Neural progenitor cell (in vitro differentiated cells): Measurements from ENCODE around the gene NKX1-2. TPM values are rescaled to one million over a fixed set of nuclear protein-coding genes. Genes with fewer than 3 reads are reported as not detected.

Experiments
- DNase-seq: peaks from one replicate; pipeline ENCODE4 v3.0.0-alpha.2; 2016; ENCODE audit warnings: low spot score
- H2AFZ ChIP-seq: fragments of 200-600 bp; sonication (generic); replicated peaks from 2 replicates; pipeline ENCODE4 v1.6.1; 2016; ENCODE audit warnings: antibody characterized with exemption
- H3F3A ChIP-seq: fragments of 200-600 bp; sonication (generic); 2 replicates; pipeline ENCODE4 v1.6.1; 2016; ENCODE audit warnings: antibody characterized with exemption, low read depth
- H3K27ac ChIP-seq: fragments of 200-600 bp; sonication (generic); 2 replicates; pipeline ENCODE4 v1.5.1; 2016; ENCODE audit warnings: mild to moderate bottlenecking
- H3K27me3 ChIP-seq: fragments of 200-600 bp; sonication (generic); 2 replicates; pipeline ENCODE4 v1.6.1; 2016; ENCODE audit warnings: mild to moderate bottlenecking, moderate library complexity
- H3K36me3 ChIP-seq: fragments of 200-600 bp; sonication (generic); 2 replicates; pipeline ENCODE4 v1.5.1; 2016
- H3K4me1 ChIP-seq: fragments of 200-600 bp; sonication (generic); 2 replicates; pipeline ENCODE4 v1.6.1; 2016; ENCODE audit warnings: mixed run types
- H3K4me2 ChIP-seq: fragments of 200-600 bp; sonication (generic); 2 replicates; pipeline ENCODE4 v1.6.1; 2016
- H3K4me3 ChIP-seq: fragments of 200-600 bp; sonication (generic); 2 replicates; pipeline ENCODE4 v1.5.1; 2016
- H3K79me2 ChIP-seq: fragments of 200-600 bp; sonication (generic); 2 replicates; pipeline ENCODE4 v1.6.1; 2016; ENCODE audit warnings: low read depth
- H3K9ac ChIP-seq: fragments of 200-600 bp; sonication (generic); 2 replicates; pipeline ENCODE4 v1.6.1; 2016
- H3K9me3 ChIP-seq: fragments of 200-600 bp; sonication (generic); 2 replicates; pipeline ENCODE4 v1.5.1; 2016; ENCODE audit warnings: low read depth
- H4K20me1 ChIP-seq: fragments of 200-600 bp; sonication (generic); 2 replicates; pipeline ENCODE4 v1.6.1; 2016; ENCODE audit warnings: low read depth
- H3K27ac Mint-ChIP-seq: 3 replicates; pipeline ENCODE4 v1.8.0; 2021; ENCODE audit warnings: mixed read lengths
- H3K27me3 Mint-ChIP-seq: 2 replicates; pipeline ENCODE4 v1.8.0; 2022; ENCODE audit warnings: low read depth, mild to moderate bottlenecking, inconsistent platforms, moderate library complexity, mixed read lengths; ENCODE audit not compliant: insufficient read depth
- H3K36me3 Mint-ChIP-seq: 3 replicates; pipeline ENCODE4 v1.8.0; 2021; ENCODE audit warnings: mixed read lengths
- H3K4me1 Mint-ChIP-seq: 3 replicates; pipeline ENCODE4 v1.8.0; 2021; ENCODE audit warnings: mixed read lengths
- H3K4me3 Mint-ChIP-seq: 3 replicates; pipeline ENCODE4 v1.8.0; 2021; ENCODE audit warnings: mild to moderate bottlenecking, moderate library complexity, mixed read lengths
- H3K9me3 Mint-ChIP-seq: 3 replicates; pipeline ENCODE4 v1.8.0; 2020; ENCODE audit warnings: mixed read lengths
- EZH2 ChIP-seq: fragments of 200-600 bp; sonication (generic); IDR thresholded peaks from 2 replicates; pipeline ENCODE4 v1.6.1; 2017; ENCODE audit warnings: antibody characterized with exemption, mild to moderate bottlenecking, moderate library complexity
- EZH2phosphoT487 ChIP-seq: fragments of 200-600 bp; sonication (generic); IDR thresholded peaks from 2 replicates; pipeline ENCODE4 v1.6.1; 2017; ENCODE audit warnings: antibody characterized with exemption
- total RNA-seq: library from RNA; depleted of rRNA; stranded (reverse); fragments of >200 nt; gene quantifications from 2 replicates; pipeline ENCODE4 v1.2.3, GENCODE V29; 2015; ENCODE audit warnings: low replicate concordance
- TF ChIP-seq, protein P1 (sequence below): fragments of 200-600 bp; sonication (generic); IDR thresholded peaks from 2 replicates; pipeline ENCODE4 v1.5.1; 2017; ENCODE audit warnings: antibody characterized with exemption, mild to moderate bottlenecking

Gene NKX1-2
- total RNA-seq, 1 donor from 2014 or later, result not detected

DNA sequence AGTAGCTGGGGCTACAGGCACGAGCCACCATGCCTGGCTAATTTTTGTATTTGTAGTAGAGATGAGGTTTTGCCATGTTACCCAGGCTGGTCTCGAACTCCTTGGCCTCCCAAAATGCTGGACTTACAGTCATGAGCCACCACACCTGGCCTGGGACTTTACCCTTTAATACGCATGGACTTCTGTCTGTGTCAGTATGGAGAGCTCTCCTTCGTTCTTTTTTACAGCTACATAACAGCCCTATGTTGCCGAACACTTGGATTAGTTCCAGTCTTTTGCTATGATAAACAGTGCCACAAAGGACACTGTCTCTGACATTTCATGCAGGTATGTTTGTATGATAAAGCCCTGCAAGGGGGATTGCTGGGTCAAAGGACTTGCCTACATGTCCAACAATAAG, 20.3 kb downstream of the NKX1-2 start:
- H3K4me2 ChIP-seq, result no peak overlapping the region
- no peaks in the 10 kb centered on the region for H3K79me2 ChIP-seq
- no peak overlapping the region for H3K4me3 ChIP-seq
- Mint-ChIP-seq H3K27me3 (no peaks in the 10 kb centered on the region), H3K36me3 (no peaks in the 10 kb centered on the region), H3K4me1 (no peaks in the 10 kb centered on the region), H3K27ac (no peak overlapping the region), H3K4me3 (no peak overlapping the region), H3K9me3 (no peaks in the 10 kb centered on the region)
- H3K9me3 ChIP-seq, result no peaks in the 10 kb centered on the region
- no peaks in the 10 kb centered on the region for H3K4me1 ChIP-seq
- TF ChIP-seq, protein P1, sequence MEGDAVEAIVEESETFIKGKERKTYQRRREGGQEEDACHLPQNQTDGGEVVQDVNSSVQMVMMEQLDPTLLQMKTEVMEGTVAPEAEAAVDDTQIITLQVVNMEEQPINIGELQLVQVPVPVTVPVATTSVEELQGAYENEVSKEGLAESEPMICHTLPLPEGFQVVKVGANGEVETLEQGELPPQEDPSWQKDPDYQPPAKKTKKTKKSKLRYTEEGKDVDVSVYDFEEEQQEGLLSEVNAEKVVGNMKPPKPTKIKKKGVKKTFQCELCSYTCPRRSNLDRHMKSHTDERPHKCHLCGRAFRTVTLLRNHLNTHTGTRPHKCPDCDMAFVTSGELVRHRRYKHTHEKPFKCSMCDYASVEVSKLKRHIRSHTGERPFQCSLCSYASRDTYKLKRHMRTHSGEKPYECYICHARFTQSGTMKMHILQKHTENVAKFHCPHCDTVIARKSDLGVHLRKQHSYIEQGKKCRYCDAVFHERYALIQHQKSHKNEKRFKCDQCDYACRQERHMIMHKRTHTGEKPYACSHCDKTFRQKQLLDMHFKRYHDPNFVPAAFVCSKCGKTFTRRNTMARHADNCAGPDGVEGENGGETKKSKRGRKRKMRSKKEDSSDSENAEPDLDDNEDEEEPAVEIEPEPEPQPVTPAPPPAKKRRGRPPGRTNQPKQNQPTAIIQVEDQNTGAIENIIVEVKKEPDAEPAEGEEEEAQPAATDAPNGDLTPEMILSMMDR, result no peak
- TF ChIP-seq EZH2phosphoT487, result no peak
- no peak for TF ChIP-seq EZH2
- DNase-seq, result no peak
- no peaks in the 10 kb centered on the region for H4K20me1 ChIP-seq
- no peaks in the 10 kb centered on the region for H3F3A ChIP-seq
- H3K36me3 ChIP-seq, result no peaks in the 10 kb centered on the region
- H3K27ac ChIP-seq, result no peak overlapping the region
- H3K9ac ChIP-seq, result no peak overlapping the region
- no peak overlapping the region for H2AFZ ChIP-seq
- no peaks in the 10 kb centered on the region for H3K27me3 ChIP-seq

DNA sequence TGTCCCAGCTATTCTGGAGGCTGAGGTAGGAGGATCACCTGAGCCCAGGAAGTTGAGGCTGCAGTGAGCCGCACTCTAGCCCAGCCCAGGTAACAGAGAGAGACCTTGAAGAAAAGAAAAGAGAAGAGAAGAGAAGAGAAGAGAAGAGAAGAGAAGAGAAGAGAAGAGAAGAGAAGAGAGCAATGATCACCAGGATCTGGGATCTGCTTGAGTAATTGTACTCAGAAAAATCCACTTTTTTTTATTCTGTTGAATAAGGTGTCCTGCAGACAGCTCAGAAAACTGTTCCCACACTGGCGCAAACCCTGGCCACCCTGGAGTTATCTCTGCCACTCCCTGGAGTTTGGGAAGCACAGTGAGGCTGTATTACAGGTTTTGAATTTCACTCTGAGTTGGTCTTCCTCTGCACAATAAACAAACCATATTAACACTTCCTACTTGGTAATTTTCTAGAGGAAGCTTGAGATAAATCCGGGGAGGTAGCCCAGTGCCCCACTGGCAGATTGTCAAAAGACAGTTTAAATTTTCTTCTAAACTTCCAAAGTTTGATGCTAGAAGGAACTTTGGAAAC, 21.5 kb downstream of the NKX1-2 start:
- no peak overlapping the region for H3K4me3 Mint-ChIP-seq

DNA sequence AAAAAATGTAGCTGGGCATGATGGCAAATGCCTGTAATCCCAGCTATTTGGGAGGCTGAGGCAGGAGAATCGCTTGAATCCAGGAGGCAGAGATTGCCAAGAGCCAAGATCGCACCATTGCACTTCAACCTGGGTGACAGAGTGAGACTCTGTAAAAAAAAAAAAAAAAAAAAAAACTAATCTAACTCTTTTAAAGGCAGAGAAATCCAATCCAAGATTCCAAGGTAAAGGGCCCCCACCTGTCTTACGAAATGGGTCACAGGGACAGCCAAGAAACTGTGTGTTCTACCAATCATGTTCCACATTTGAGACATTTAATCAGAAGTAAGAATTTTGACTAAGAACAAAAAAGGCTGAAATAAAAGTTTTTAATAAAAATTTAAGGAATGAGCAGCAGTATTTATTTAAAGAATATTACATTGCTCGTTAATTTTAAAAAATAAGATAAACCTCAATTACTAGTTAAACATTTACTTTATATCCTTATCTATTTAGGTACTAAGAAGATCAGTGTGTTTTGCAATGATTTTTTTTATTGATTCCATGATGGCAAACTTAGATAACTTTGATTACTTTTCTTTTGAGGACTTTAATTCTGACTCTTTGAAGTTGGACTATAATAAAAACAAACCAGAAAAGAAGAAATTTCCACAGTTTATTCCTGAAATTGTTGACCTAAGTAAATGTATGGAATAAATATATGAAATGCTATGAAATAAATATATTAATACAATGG, 24.4 kb downstream of the NKX1-2 start:
- Histone ChIP-seq H3K27me3 (peaks cover 24% of the 10 kb centered on the region), H3K9me3 (no peaks in the 10 kb centered on the region), H3K36me3 (no peaks in the 10 kb centered on the region), H2AFZ (no peak overlapping the region), H3K9ac (no peak overlapping the region), H4K20me1 (no peaks in the 10 kb centered on the region), H3K4me1 (no peaks in the 10 kb centered on the region), H3F3A (no peaks in the 10 kb centered on the region), H3K4me3 (no peak overlapping the region), H3K79me2 (no peaks in the 10 kb centered on the region), H3K4me2 (no peak overlapping the region), H3K27ac (no peak overlapping the region)
- Mint-ChIP-seq H3K27me3 (peaks cover 10% of the 10 kb centered on the region), H3K4me3 (no peak overlapping the region), H3K36me3 (no peaks in the 10 kb centered on the region), H3K9me3 (no peaks in the 10 kb centered on the region), H3K4me1 (no peaks in the 10 kb centered on the region), H3K27ac (no peak overlapping the region)
- TF ChIP-seq EZH2phosphoT487 (no peak), EZH2 (no peak)
- TF ChIP-seq, protein P1, result no peak
- no peak for DNase-seq

More for the DNA sequence above, 21.5 kb downstream of the NKX1-2 start:
- Mint-ChIP-seq H3K36me3 (no peaks in the 10 kb centered on the region), H3K27me3 (peaks cover 6% of the 10 kb centered on the region), H3K4me1 (no peaks in the 10 kb centered on the region), H3K9me3 (no peaks in the 10 kb centered on the region), H3K27ac (no peak overlapping the region)
- no peak overlapping the region for H3K27ac ChIP-seq
- no peak overlapping the region for H2AFZ ChIP-seq
- no peak overlapping the region for H3K4me2 ChIP-seq
- H3K79me2 ChIP-seq, result no peaks in the 10 kb centered on the region
- no peaks in the 10 kb centered on the region for H3K9me3 ChIP-seq
- DNase-seq, result no peak
- no peaks in the 10 kb centered on the region for H3F3A ChIP-seq
- no peaks in the 10 kb centered on the region for H4K20me1 ChIP-seq
- H3K4me3 ChIP-seq, result no peak overlapping the region
- no peaks in the 10 kb centered on the region for H3K4me1 ChIP-seq
- TF ChIP-seq EZH2phosphoT487 (no peak), EZH2 (no peak)
- TF ChIP-seq, protein P1, result no peak
- H3K9ac ChIP-seq, result no peak overlapping the region
- no peaks in the 10 kb centered on the region for H3K27me3 ChIP-seq
- H3K36me3 ChIP-seq, result no peaks in the 10 kb centered on the region
